Measurements from ENCODE around the gene ASB6.
"Not testable (repeated sequence)": the region's sequence is repeated elsewhere in the genome, so short reads cannot be mapped to it uniquely, and the experiment has no call there.

ASB6 gene

GRCh38 chr9:129604766-129605163 lies 37.2 kb downstream of the ASB6 start:
- no peak for DNase-seq

- no peak for DNase-seq
These were observed 37.7 kb downstream of the ASB6 start for GRCh38 chr9:129604056-129604765.

- no peak for DNase-seq
These were observed 39.1 kb downstream of the ASB6 start for GRCh38 chr9:129602598-129603415.

- DNase-seq, result no peak
These were observed 40.8 kb downstream of the ASB6 start for GRCh38 chr9:129601082-129601674.

GRCh38 chr9:129598089-129598596 lies 43.8 kb downstream of the ASB6 start:
- DNase-seq, result no peak

- DNase-seq, result no peak
These were observed 44.4 kb downstream of the ASB6 start for GRCh38 chr9:129597355-129598088.

- DNase-seq, result no peak
These were observed 45.2 kb downstream of the ASB6 start for GRCh38 chr9:129596541-129597331.

GRCh38 chr9:129595903-129596540 lies 45.9 kb downstream of the ASB6 start:
- no peak for DNase-seq

GRCh38 chr9:129595311-129595741 lies 46.6 kb downstream of the ASB6 start:
- no peak for DNase-seq

GRCh38 chr9:129594632-129595031 lies 47.3 kb downstream of the ASB6 start:
- DNase-seq, result no peak

GRCh38 chr9:129592790-129593189 lies 49.2 kb downstream of the ASB6 start:
- DNase-seq, result not testable (repeated sequence)

- DNase-seq, result no peak
These were observed 50.0 kb downstream of the ASB6 start for GRCh38 chr9:129591916-129592315.

- DNase-seq, result no peak
These were observed 51.5 kb downstream of the ASB6 start for GRCh38 chr9:129590466-129590865.

- no peak for DNase-seq
These were observed 54.3 kb downstream of the ASB6 start for GRCh38 chr9:129587487-129588262.

- no peak for DNase-seq
These were observed 55.3 kb downstream of the ASB6 start for GRCh38 chr9:129586685-129587084.

GRCh38 chr9:129586245-129586644 lies 55.7 kb downstream of the ASB6 start:
- no peak for DNase-seq

- DNase-seq, result no peak
These were observed 56.6 kb downstream of the ASB6 start for GRCh38 chr9:129585352-129585751.
